NCI-H1092 (cell line): ENCODE measurements around the gene EIF3J.
"Not testable (repeated sequence)": the region's sequence is repeated elsewhere in the genome, so short reads cannot be mapped to it uniquely, and the experiment has no call there.

Experiments used
- DNase-seq: peaks from one replicate; lab custom pipeline; 2025; lab: John Stamatoyannopoulos, UW

EIF3J gene

GRCh38 chr15:44542596-44542995, 5.6 kb downstream of the EIF3J start:
- DNase-seq, result no peak

GRCh38 chr15:44544745-44545144, 7.8 kb downstream of the EIF3J start:
- DNase-seq, result not testable (repeated sequence)

- no peak for DNase-seq
These were observed 9.2 kb downstream of the EIF3J start for GRCh38 chr15:44545913-44546802.

- not testable (repeated sequence) for DNase-seq
These were observed 12.2 kb downstream of the EIF3J start for GRCh38 chr15:44549152-44549551.

- DNase-seq, result no peak
These were observed 13.3 kb downstream of the EIF3J start for GRCh38 chr15:44550256-44550655.

GRCh38 chr15:44550734-44551133, 13.8 kb downstream of the EIF3J start:
- no peak for DNase-seq

- no peak for DNase-seq
These were observed 18.2 kb downstream of the EIF3J start for GRCh38 chr15:44554934-44555723.

- DNase-seq, result not testable (repeated sequence)
These were observed 24.0 kb downstream of the EIF3J start for GRCh38 chr15:44560926-44561325.

GRCh38 chr15:44565387-44566154, 28.6 kb downstream of the EIF3J start:
- DNase-seq, result no peak

GRCh38 chr15:44566155-44566540, 29.2 kb downstream of the EIF3J start:
- no peak for DNase-seq

GRCh38 chr15:44568338-44568737, 31.4 kb downstream of the EIF3J start:
- DNase-seq, result no peak

- DNase-seq, result no peak
These were observed 32.4 kb downstream of the EIF3J start for GRCh38 chr15:44569316-44569715.

GRCh38 chr15:44570361-44570760, 33.4 kb downstream of the EIF3J start:
- no peak for DNase-seq

GRCh38 chr15:44573386-44573785, 36.4 kb downstream of the EIF3J start:
- no peak for DNase-seq

- no peak for DNase-seq
These were observed 37.8 kb downstream of the EIF3J start for GRCh38 chr15:44574734-44575133.

- no peak for DNase-seq
These were observed 43.2 kb downstream of the EIF3J start for GRCh38 chr15:44580105-44580504.

- DNase-seq, result no peak
These were observed 47.3 kb downstream of the EIF3J start for GRCh38 chr15:44584162-44584749.

GRCh38 chr15:44585633-44586032, 48.7 kb downstream of the EIF3J start:
- DNase-seq, result no peak

GRCh38 chr15:44588541-44588940, 51.6 kb downstream of the EIF3J start:
- no peak for DNase-seq

GRCh38 chr15:44591326-44591725, 54.4 kb downstream of the EIF3J start:
- DNase-seq, result no peak

GRCh38 chr15:44593042-44593736, 56.2 kb downstream of the EIF3J start:
- no peak for DNase-seq
